ENCODE results near the gene MATK. TPM values are rescaled to one million over a fixed set of nuclear protein-coding genes. Genes with fewer than 3 reads are reported as not detected.

MATK gene
- total RNA-seq, 2 experiments from 2014 or later: 9.1 to 9.4 TPM

DNA sequence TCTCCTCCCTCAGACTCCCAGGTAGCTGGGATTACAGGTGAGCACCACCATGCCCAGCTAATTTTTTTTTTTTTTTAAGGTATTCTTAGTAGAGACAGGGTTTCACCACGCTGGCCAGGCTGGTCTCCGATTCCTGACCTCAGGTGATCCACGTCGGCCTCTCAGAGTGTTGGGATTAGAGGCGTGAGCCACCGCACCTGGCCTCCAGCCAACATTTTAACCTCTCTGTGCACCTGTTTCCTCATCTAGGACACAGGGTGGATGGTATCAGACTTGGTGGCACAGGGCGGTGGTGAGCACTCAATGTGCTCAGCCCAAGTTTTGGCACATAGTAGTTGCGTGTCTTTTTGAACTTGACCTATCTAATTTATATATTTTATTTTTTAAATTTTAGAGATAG, 37.2 kb downstream of the MATK start:
- H3K36me3 Mint-ChIP-seq (ENCODE audit: low read depth): peaks cover 32% of the 10 kb centered on the region
- no peaks in the 10 kb centered on the region for H3K9me3 Mint-ChIP-seq
- no peak overlapping the region for H3K27ac ChIP-seq (ENCODE audit: low read depth in 1 of 2, low read length in 2 of 2)
- H3K27me3 Mint-ChIP-seq: no peaks in the 10 kb centered on the region
- CTCF ChIA-PET: interaction anchor here (0.9 kb wide), 1 partner anchor 12 kb away, joined by 4 read pairs; the partner anchor contains the start of gene APBA3
- DNase-seq (no peak), ATAC-seq (ENCODE audit: poor library complexity) (no peak)
- no peak overlapping the region for H3K27ac Mint-ChIP-seq
- no peak overlapping the region for H3K4me3 ChIP-seq (ENCODE audit: low read length)
- POLR2A ChIA-PET: interaction anchor here (1.0 to 1.1 kb wide), 2 partner anchors 10 to 14 kb away, joined by 3 to 4 read pairs; partner anchors contain the start of gene MRPL54
- H3K4me3 Mint-ChIP-seq: no peak overlapping the region
- H3K27me3 ChIP-seq (ENCODE audit: control insufficient read depth in 1 of 2, insufficient read depth in 2 of 2, low read length in 2 of 2): no peaks in the 10 kb centered on the region
- H3K9me3 ChIP-seq (ENCODE audit: control insufficient read depth in 1 of 2, insufficient read depth in 1 of 2, low read length in 2 of 2): peaks cover 0 to 6% of the 10 kb centered on the region in 2 experiments
- no peaks in the 10 kb centered on the region for H3K4me1 Mint-ChIP-seq (ENCODE audit: low read depth)
- H3K4me1 ChIP-seq (ENCODE audit: insufficient read depth, low read length): no peaks in the 10 kb centered on the region
- H3K36me3 ChIP-seq (ENCODE audit: insufficient read depth, low read length): peaks cover 39% of the 10 kb centered on the region
- intact Hi-C loops (cut with DNase I, micrococcal nuclease): no loop called here
- TF ChIP-seq, protein P1, sequence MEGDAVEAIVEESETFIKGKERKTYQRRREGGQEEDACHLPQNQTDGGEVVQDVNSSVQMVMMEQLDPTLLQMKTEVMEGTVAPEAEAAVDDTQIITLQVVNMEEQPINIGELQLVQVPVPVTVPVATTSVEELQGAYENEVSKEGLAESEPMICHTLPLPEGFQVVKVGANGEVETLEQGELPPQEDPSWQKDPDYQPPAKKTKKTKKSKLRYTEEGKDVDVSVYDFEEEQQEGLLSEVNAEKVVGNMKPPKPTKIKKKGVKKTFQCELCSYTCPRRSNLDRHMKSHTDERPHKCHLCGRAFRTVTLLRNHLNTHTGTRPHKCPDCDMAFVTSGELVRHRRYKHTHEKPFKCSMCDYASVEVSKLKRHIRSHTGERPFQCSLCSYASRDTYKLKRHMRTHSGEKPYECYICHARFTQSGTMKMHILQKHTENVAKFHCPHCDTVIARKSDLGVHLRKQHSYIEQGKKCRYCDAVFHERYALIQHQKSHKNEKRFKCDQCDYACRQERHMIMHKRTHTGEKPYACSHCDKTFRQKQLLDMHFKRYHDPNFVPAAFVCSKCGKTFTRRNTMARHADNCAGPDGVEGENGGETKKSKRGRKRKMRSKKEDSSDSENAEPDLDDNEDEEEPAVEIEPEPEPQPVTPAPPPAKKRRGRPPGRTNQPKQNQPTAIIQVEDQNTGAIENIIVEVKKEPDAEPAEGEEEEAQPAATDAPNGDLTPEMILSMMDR (IDR thresholded peaks at IDR 0.05): no peak

DNA sequence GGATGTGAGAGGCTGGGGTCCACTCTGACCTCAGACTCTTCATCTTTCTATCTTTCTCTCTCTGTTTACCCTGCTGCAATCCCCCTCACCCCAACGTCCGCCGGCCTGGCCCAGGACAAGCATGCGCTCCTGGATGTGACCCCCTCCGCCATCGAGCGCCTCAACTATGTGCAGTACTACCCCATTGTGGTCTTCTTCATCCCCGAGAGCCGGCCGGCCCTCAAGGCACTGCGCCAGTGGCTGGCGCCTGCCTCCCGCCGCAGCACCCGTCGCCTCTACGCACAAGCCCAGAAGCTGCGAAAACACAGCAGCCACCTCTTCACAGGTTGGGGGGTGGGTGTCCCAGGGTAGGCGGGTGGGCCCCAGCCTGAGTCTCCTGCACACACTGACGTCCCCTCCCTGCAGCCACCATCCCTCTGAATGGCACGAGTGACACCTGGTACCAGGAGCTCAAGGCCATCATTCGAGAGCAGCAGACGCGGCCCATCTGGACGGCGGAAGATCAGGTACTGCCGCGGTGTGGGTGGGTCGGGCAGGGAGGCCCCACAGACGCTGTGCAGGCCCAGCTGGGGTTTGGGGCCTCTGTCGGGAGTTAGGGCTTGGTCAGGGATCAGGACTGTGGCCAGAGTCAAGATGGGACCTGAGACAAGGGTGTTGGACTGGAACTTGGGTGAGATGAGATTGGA, 39.7 kb downstream of the MATK start:
- CTCF ChIA-PET: no interaction called here
- H3K27me3 Mint-ChIP-seq: no peaks in the 10 kb centered on the region
- TF ChIP-seq, protein P1 (IDR thresholded peaks at IDR 0.05): no peak
- no peaks in the 10 kb centered on the region for H3K4me1 Mint-ChIP-seq (ENCODE audit: low read depth)
- H3K36me3 Mint-ChIP-seq (ENCODE audit: low read depth): peaks cover 18% of the 10 kb centered on the region
- Histone ChIP-seq H3K27me3 (ENCODE audit: control insufficient read depth in 1 of 2, insufficient read depth in 2 of 2, low read length in 2 of 2) (no peaks in the 10 kb centered on the region), H3K4me3 (ENCODE audit: low read length) (no peak overlapping the region), H3K9me3 (ENCODE audit: control insufficient read depth in 1 of 2, insufficient read depth in 1 of 2, low read length in 2 of 2) (peaks cover 0 to 6% of the 10 kb centered on the region in 2 experiments), H3K27ac (ENCODE audit: low read depth in 1 of 2, low read length in 2 of 2) (no peak overlapping the region), H3K4me1 (ENCODE audit: insufficient read depth, low read length) (no peaks in the 10 kb centered on the region), H3K36me3 (ENCODE audit: insufficient read depth, low read length) (peaks cover 22% of the 10 kb centered on the region)
- POLR2A ChIA-PET: interaction anchor here (1.2 kb wide), 1 partner anchor 16 kb away, joined by 3 read pairs; the partner anchor contains the start of gene MRPL54
- DNase-seq (no peak), ATAC-seq (ENCODE audit: poor library complexity) (no peak)
- H3K9me3 Mint-ChIP-seq: no peaks in the 10 kb centered on the region
- intact Hi-C loops (cut with DNase I, micrococcal nuclease): no loop called here
- no peak overlapping the region for H3K4me3 Mint-ChIP-seq
- H3K27ac Mint-ChIP-seq: no peak overlapping the region

DNA sequence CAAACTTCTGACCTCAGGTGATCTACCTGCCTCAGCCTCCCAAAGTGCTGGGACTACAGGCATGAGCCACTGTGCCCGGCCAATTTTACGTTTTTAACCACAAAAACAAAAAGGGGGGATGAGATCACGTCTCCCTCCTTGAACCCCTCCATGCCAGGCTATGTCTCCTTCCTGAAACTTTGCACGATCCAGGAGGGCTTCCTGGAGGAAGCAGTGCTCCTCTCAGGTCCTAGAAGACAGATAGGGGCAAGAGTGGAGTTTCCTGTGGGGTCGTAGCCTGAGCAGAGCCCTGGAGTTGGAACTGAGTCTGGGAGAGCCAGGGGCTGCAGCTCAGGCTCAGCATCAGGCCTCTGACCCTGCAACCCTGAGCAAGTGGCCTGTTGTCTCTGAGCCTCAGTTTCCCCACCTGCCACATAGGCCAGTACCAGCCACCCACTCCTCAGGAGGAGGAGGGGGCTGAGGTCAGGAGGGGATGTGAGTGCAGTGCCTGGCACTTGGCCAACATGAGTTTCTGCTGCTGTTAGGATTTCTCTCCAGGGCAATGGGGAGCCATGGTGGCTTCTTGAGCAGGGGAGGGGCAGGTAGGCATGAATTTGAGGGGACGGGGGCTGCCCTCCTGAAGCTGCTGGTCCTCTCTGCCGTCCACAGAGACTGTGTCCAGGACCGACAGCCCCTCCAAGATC, 40.7 kb downstream of the MATK start:
- H3K4me3 Mint-ChIP-seq: no peak overlapping the region
- H3K36me3 Mint-ChIP-seq (ENCODE audit: low read depth): peaks cover 12% of the 10 kb centered on the region
- intact Hi-C loops (cut with DNase I, micrococcal nuclease): no loop called here
- POLR2A ChIA-PET: no interaction called here
- no peak overlapping the region for H3K4me3 ChIP-seq (ENCODE audit: low read length)
- ATAC-seq (ENCODE audit: poor library complexity) (no peak), DNase-seq (no peak)
- no peaks in the 10 kb centered on the region for H3K4me1 Mint-ChIP-seq (ENCODE audit: low read depth)
- no peaks in the 10 kb centered on the region for H3K9me3 Mint-ChIP-seq
- no peaks in the 10 kb centered on the region for H3K27me3 Mint-ChIP-seq
- peaks cover 0 to under 1% of the 10 kb centered on the region in 2 experiments for H3K9me3 ChIP-seq (ENCODE audit: control insufficient read depth in 1 of 2, insufficient read depth in 1 of 2, low read length in 2 of 2)
- TF ChIP-seq, protein P1 (IDR thresholded peaks at IDR 0.05): no peak
- peaks cover under 1% of the 10 kb centered on the region for H3K4me1 ChIP-seq (ENCODE audit: insufficient read depth, low read length)
- CTCF ChIA-PET: no interaction called here
- H3K27ac ChIP-seq (ENCODE audit: low read depth in 1 of 2, low read length in 2 of 2): no peak overlapping the region
- no peak overlapping the region for H3K27ac Mint-ChIP-seq
- H3K36me3 ChIP-seq (ENCODE audit: insufficient read depth, low read length): peaks cover 14% of the 10 kb centered on the region
- H3K27me3 ChIP-seq (ENCODE audit: control insufficient read depth in 1 of 2, insufficient read depth in 2 of 2, low read length in 2 of 2): no peaks in the 10 kb centered on the region
